K562 (cell line): ENCODE measurements around the gene GATB. TPM values are rescaled to one million over a fixed set of nuclear protein-coding genes. Genes with fewer than 3 reads are reported as not detected.

Source experiments
- ATAC-seq: fragments of 200-7000 bp; cut with Tn5 transposase; 3 replicates; pipeline ENCODE4 v1.9.1; 2020; ENCODE audit warnings: moderate library complexity
- BruUV-seq: library from RNA; stranded (reverse); fragments of 400-500 nt; replicated peaks from 2 replicates; lab custom pipeline; 2021; lab: Mats Ljungman, UMichigan
- CTCF ChIA-PET: fragments of 300-600 bp; formaldehyde crosslinking; extraction: SDS; loops from one replicate; lab custom pipeline; 2021; ENCODE audit warnings: low intra/inter-chr PET ratio; lab: Yijun Ruan, JAX
- POLR2A ChIA-PET: fragments of 300-600, 350-650 bp; sonication (Branson Sonifier 250); formaldehyde crosslinking; extraction: SDS; loops from one replicate; lab custom pipeline; 2021; ENCODE audit warnings: antibody characterized with exemption, inconsistent platforms; lab: Yijun Ruan, JAX
- DNase-seq, 4 experiments: peaks; one replicate each; pipeline versions ENCODE4 v3.0.0 to v3.0.0-alpha.2; 2011 to 2018; ENCODE audit warnings: low spot score in 3 of 4, mixed read lengths in 3 of 4; ENCODE audit errors: extremely low read depth in 1 of 4
- FAIRE-seq: peaks from 2 replicates; lab custom pipeline; 2011; peaks lifted over from hg19 to GRCh38; lab: Jason Lieb, UNC
- H2AFZ ChIP-seq: 2 replicates; pipeline ENCODE4 v1.6.0; 2011; ENCODE audit warnings: low read depth, low read length, control low read depth, inconsistent platforms
- H3K27ac ChIP-seq: fragments of 200-600 bp; 3 replicates; pipeline ENCODE4 v1.8.0; 2011; ENCODE audit warnings: low read depth, mild to moderate bottlenecking, control low read depth, inconsistent platforms, low read length, moderate library complexity, mixed read lengths; ENCODE audit errors: extremely low read depth
- H3K27me3 ChIP-seq, 2 experiments: fragments of 300-600 bp in 1 of 2; 2 replicates in 1 of 2; 3 replicates in 1 of 2; pipeline versions ENCODE4 v1.6.0 to v1.8.0; 2011; ENCODE audit warnings: inconsistent platforms in 2 of 2, low read length in 2 of 2, mild to moderate bottlenecking in 1 of 2, mixed read lengths in 1 of 2, moderate library complexity in 1 of 2; ENCODE audit not compliant: control insufficient read depth in 2 of 2, insufficient read depth in 2 of 2
- H3K36me3 ChIP-seq: fragments of 300-600 bp; 3 replicates; pipeline ENCODE4 v1.8.0; 2011; ENCODE audit warnings: mild to moderate bottlenecking, low read length, inconsistent platforms; ENCODE audit not compliant: control insufficient read depth, insufficient read depth
- H3K4me1 ChIP-seq, 2 experiments: fragments of 200-600 bp in 1 of 2; replicated peaks in 1 of 2; 2 replicates in 1 of 2; 3 replicates in 1 of 2; pipeline versions ENCODE4 v1.5.1 to v1.8.0; 2011; ENCODE audit warnings: inconsistent platforms in 2 of 2, low read length in 2 of 2, mild to moderate bottlenecking in 1 of 2, mixed read lengths in 1 of 2, moderate library complexity in 1 of 2; ENCODE audit not compliant: control insufficient read depth in 2 of 2, insufficient read depth in 2 of 2
- H3K4me2 ChIP-seq: 2 replicates; pipeline ENCODE4 v1.6.1; 2011; ENCODE audit warnings: low read length, control low read depth, inconsistent platforms, mixed read lengths; ENCODE audit not compliant: insufficient read depth
- H3K4me3 ChIP-seq: fragments of 200-600 bp; sonication (generic), shearing (Covaris generic); 2 replicates; pipeline ENCODE4 v1.5.1; 2016; ENCODE audit warnings: control low read depth, inconsistent platforms
- H3K79me2 ChIP-seq: fragments of 200-600 bp; 3 replicates; pipeline ENCODE4 v1.8.0; 2011; ENCODE audit warnings: low read length, inconsistent platforms; ENCODE audit not compliant: control insufficient read depth, insufficient read depth
- H3K9ac ChIP-seq, 2 experiments: 2 replicates each; pipeline versions ENCODE4 v1.6.0 to v1.6.1; 2011; ENCODE audit warnings: low read depth in 2 of 2, low read length in 2 of 2, control low read depth in 1 of 2, inconsistent platforms in 1 of 2, mild to moderate bottlenecking in 1 of 2, mixed read lengths in 1 of 2; ENCODE audit not compliant: insufficient read depth in 1 of 2
- H3K9me1 ChIP-seq: one replicate; pipeline ENCODE4 v1.6.0; 2011; ENCODE audit warnings: inconsistent platforms, mild to moderate bottlenecking, low read length, moderate library complexity; ENCODE audit not compliant: control insufficient read depth, insufficient read depth
- H3K9me3 ChIP-seq: replicated peaks from 2 replicates; pipeline ENCODE4 v1.5.1; 2011; ENCODE audit warnings: low read depth, low read length, inconsistent platforms; ENCODE audit not compliant: control insufficient read depth, insufficient read depth
- H4K20me1 ChIP-seq: replicated peaks from 2 replicates; pipeline ENCODE4 v1.6.1; 2011; ENCODE audit warnings: low read length, inconsistent platforms, mixed read lengths; ENCODE audit not compliant: control insufficient read depth, insufficient read depth
- GATA2 ChIP-seq: sonication (generic); formaldehyde crosslinking; IDR thresholded peaks from 2 replicates; pipeline ENCODE4 v1.4.0; 2020; ENCODE audit warnings: mild to moderate bottlenecking, missing genetic modification reagents
- HNRNPLL ChIP-seq: fragments of 200-400 bp; formaldehyde crosslinking; IDR thresholded peaks from 2 replicates; pipeline ENCODE4 v1.6.1; 2017; ENCODE audit warnings: low read length, low read depth, mild to moderate bottlenecking; ENCODE audit not compliant: poor library complexity, severe bottlenecking
- KDM5B ChIP-seq: fragments of 200-600 bp; sonication (generic); IDR thresholded peaks from 2 replicates; pipeline ENCODE4 v1.6.1; 2012; ENCODE audit warnings: low read depth, mild to moderate bottlenecking, moderate library complexity, low read length, control low read depth, inconsistent platforms; ENCODE audit not compliant: insufficient replicate concordance
- MYC ChIP-seq, 2 experiments: fragments of 250-450 bp in 1 of 2; sonication (Bioruptor Pico) in 1 of 2; IDR thresholded peaks; 2 replicates each; pipeline versions ENCODE4 v1.5.1 to v1.6.1; 2012 to 2021; ENCODE audit warnings: low read depth in 2 of 2, borderline replicate concordance in 1 of 2, improper control_type of control experiment in 1 of 2, low read length in 1 of 2, mild to moderate bottlenecking in 1 of 2, moderate library complexity in 1 of 2
- NCOA4 ChIP-seq: fragments of 450-650 bp; IDR thresholded peaks from 2 replicates; pipeline ENCODE4 v1.6.1; 2018; ENCODE audit warnings: mild to moderate bottlenecking; ENCODE audit not compliant: partially characterized antibody
- PURB ChIP-seq: sonication (generic); formaldehyde crosslinking; IDR thresholded peaks from 2 replicates; pipeline ENCODE4 v1.9.0; 2021; ENCODE audit warnings: low read depth, mild to moderate bottlenecking, missing genetic modification reagents
- RFX1 ChIP-seq: fragments of 450-650 bp; IDR thresholded peaks from 2 replicates; pipeline ENCODE4 v1.6.1; 2016; ENCODE audit warnings: mild to moderate bottlenecking, moderate library complexity
- RREB1 ChIP-seq: fragments of 250-450 bp; sonication (Bioruptor Pico); IDR thresholded peaks from 2 replicates; pipeline ENCODE4 v1.4.0; 2020
- ZNF644 ChIP-seq: fragments of 200-800 bp; sonication (Bioruptor generic); IDR thresholded peaks from 2 replicates; pipeline ENCODE4 v1.6.1; 2016; ENCODE audit warnings: low read depth, missing genetic modification characterization, missing compliant biosample characterization
- WGBS: fragments of 100-300 bp; shearing (Covaris generic); methylation state at CpG from one replicate; pipeline ENCODE4 v1.1.6; 2016; ENCODE audit warnings: low coverage, mixed read lengths; ENCODE audit not compliant: insufficient coverage; ENCODE audit errors: missing lambda C conversion rate; 5-methylcytosine and 5-hydroxymethylcytosine counted together
- in situ Hi-C: fragments of 300-500 bp; cut with MboI; formaldehyde crosslinking; loops from 4 replicates; pipeline ENCODE4 v1.15.0; 2018; ENCODE audit warnings: inconsistent platforms, mixed read lengths
- intact Hi-C: fragments of 100-400 bp; cut with micrococcal nuclease; formaldehyde crosslinking; loops from 2 replicates; pipeline ENCODE4 v1.14.2; 2022
- polyA plus RNA-seq, 8 experiments: library from polyadenylated mRNA; depleted of rRNA in 4 of 8; stranded (reverse) in 5 of 8; unstranded in 3 of 8; fragments of >200 nt; fragmentation: Nextera tagmentation in 2 of 8; fragmentation: Illumina TruSeq in 1 of 8; extraction: Ambion mirVana in 2 of 8; extraction: Trizol in 1 of 8; gene quantifications; 2 replicates each; pipeline versions ENCODE4 v1.2.1 to v1.2.3, GENCODE V29; 2011 to 2014; ENCODE audit warnings: inconsistent platforms in 1 of 8, missing spikeins in 1 of 8
- total RNA-seq, 7 experiments: library from RNA; depleted of rRNA in 6 of 7; stranded (reverse); fragments of >200 nt in 6 of 7; fragmentation: Illumina TruSeq in 2 of 7; extraction: Trizol in 2 of 7; gene quantifications; 2 replicates each; pipeline versions ENCODE4 v1.2.1 to v1.2.3, GENCODE V29; 2011 to 2021; ENCODE audit warnings: low replicate concordance in 1 of 7
- TF ChIP-seq, protein P1 (sequence below): fragments of 250-450 bp; sonication (Bioruptor Pico); IDR thresholded peaks from 2 replicates; pipeline ENCODE4 v1.5.0; 2020; ENCODE audit warnings: mild to moderate bottlenecking
- TF ChIP-seq, protein P2 (sequence below): fragments of 450-650 bp; formaldehyde crosslinking; IDR thresholded peaks from 2 replicates; pipeline ENCODE4 v1.4.0; 2020; ENCODE audit warnings: mild to moderate bottlenecking, moderate library complexity

Gene GATB
- total and polyA plus RNA-seq, 9 of the 15 experiments (the other 6 are each of a cell fraction or from before 2014, with no cell fraction given) = 15.3 to 31.8 (median 26.2) TPM

GRCh38 chr4:151677193-151677592 is 83.6 kb downstream of the GATB start:
- H3K27ac ChIP-seq = no peak overlapping the region
- in situ Hi-C loops = no loop called here
- ChIA-PET CTCF (no interaction called here), POLR2A (no interaction called here)
- WGBS = 40% methylated on average over 3 of the region's 3 CpGs
- H3K27me3 ChIP-seq = no peaks in the 10 kb centered on the region
- BruUV-seq = no TSS peak
- no peak for TF ChIP-seq ZNF644 (tag)
- no peak for TF ChIP-seq GATA2 (CRISPR knock-in tag)
- TF ChIP-seq, protein P1, sequence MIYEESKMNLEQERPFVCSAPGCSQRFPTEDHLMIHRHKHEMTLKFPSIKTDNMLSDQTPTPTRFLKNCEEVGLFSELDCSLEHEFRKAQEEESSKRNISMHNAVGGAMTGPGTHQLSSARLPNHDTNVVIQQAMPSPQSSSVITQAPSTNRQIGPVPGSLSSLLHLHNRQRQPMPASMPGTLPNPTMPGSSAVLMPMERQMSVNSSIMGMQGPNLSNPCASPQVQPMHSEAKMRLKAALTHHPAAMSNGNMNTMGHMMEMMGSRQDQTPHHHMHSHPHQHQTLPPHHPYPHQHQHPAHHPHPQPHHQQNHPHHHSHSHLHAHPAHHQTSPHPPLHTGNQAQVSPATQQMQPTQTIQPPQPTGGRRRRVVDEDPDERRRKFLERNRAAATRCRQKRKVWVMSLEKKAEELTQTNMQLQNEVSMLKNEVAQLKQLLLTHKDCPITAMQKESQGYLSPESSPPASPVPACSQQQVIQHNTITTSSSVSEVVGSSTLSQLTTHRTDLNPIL (CRISPR knock-in tag) = no peak
- no peak for TF ChIP-seq KDM5B
- no peak for TF ChIP-seq RREB1
- TF ChIP-seq, protein P2, sequence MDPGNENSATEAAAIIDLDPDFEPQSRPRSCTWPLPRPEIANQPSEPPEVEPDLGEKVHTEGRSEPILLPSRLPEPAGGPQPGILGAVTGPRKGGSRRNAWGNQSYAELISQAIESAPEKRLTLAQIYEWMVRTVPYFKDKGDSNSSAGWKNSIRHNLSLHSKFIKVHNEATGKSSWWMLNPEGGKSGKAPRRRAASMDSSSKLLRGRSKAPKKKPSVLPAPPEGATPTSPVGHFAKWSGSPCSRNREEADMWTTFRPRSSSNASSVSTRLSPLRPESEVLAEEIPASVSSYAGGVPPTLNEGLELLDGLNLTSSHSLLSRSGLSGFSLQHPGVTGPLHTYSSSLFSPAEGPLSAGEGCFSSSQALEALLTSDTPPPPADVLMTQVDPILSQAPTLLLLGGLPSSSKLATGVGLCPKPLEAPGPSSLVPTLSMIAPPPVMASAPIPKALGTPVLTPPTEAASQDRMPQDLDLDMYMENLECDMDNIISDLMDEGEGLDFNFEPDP (CRISPR knock-in tag) = no peak
- TF ChIP-seq RFX1 = no peak
- TF ChIP-seq MYC (IDR thresholded peaks at IDR 0.05; ENCODE audit: low read depth, low read length) = no peak
- no peak for TF ChIP-seq MYC (CRISPR knock-in tag; IDR thresholded peaks at IDR 0.05; ENCODE audit: borderline replicate concordance, low read depth)
- no peak for TF ChIP-seq NCOA4
- TF ChIP-seq PURB (CRISPR knock-in tag) = no peak
- no peak for TF ChIP-seq HNRNPLL
- no peak for DNase-seq
- H4K20me1 ChIP-seq = no peaks in the 10 kb centered on the region; the same call in 1 of the 2 replicates
- intact Hi-C loops = no loop called here
- FAIRE-seq = peak; percentile 42
- H3K9me1 ChIP-seq = no peaks in the 10 kb centered on the region
- H3K4me1 ChIP-seq = peaks cover 5 to 14% of the 10 kb centered on the region in 2 experiments
- no peak overlapping the region for H3K4me3 ChIP-seq
- H3K79me2 ChIP-seq = no peaks in the 10 kb centered on the region
- peaks cover 3% of the 10 kb centered on the region; the same call in 1 of the 3 replicates for H3K36me3 ChIP-seq
- no peak overlapping the region for H3K9ac ChIP-seq
- H2AFZ ChIP-seq = no peak overlapping the region
- H3K9me3 ChIP-seq = no peaks in the 10 kb centered on the region
- H3K4me2 ChIP-seq = no peak overlapping the region
- no peak for ATAC-seq
